Stimulated activated CD4-positive, alpha-beta T cell treated with anti-CD3 and anti-CD28 coated beads, TNF-alpha, amount 100 ng/mL, for 4 hours (primary cell): ENCODE data around the gene EIF3D.
A peak's percentile ranks its signal among the peaks of the same experiment; 100 is the strongest.

ENCODE experiments used
- DNase-seq, 3 experiments: peaks; one replicate each; pipeline ENCODE4 v3.0.0-alpha.2; 2020; ENCODE audit warnings: low read depth in 3 of 3

The EIF3D gene, protein sequence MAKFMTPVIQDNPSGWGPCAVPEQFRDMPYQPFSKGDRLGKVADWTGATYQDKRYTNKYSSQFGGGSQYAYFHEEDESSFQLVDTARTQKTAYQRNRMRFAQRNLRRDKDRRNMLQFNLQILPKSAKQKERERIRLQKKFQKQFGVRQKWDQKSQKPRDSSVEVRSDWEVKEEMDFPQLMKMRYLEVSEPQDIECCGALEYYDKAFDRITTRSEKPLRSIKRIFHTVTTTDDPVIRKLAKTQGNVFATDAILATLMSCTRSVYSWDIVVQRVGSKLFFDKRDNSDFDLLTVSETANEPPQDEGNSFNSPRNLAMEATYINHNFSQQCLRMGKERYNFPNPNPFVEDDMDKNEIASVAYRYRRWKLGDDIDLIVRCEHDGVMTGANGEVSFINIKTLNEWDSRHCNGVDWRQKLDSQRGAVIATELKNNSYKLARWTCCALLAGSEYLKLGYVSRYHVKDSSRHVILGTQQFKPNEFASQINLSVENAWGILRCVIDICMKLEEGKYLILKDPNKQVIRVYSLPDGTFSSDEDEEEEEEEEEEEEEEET

DNA sequence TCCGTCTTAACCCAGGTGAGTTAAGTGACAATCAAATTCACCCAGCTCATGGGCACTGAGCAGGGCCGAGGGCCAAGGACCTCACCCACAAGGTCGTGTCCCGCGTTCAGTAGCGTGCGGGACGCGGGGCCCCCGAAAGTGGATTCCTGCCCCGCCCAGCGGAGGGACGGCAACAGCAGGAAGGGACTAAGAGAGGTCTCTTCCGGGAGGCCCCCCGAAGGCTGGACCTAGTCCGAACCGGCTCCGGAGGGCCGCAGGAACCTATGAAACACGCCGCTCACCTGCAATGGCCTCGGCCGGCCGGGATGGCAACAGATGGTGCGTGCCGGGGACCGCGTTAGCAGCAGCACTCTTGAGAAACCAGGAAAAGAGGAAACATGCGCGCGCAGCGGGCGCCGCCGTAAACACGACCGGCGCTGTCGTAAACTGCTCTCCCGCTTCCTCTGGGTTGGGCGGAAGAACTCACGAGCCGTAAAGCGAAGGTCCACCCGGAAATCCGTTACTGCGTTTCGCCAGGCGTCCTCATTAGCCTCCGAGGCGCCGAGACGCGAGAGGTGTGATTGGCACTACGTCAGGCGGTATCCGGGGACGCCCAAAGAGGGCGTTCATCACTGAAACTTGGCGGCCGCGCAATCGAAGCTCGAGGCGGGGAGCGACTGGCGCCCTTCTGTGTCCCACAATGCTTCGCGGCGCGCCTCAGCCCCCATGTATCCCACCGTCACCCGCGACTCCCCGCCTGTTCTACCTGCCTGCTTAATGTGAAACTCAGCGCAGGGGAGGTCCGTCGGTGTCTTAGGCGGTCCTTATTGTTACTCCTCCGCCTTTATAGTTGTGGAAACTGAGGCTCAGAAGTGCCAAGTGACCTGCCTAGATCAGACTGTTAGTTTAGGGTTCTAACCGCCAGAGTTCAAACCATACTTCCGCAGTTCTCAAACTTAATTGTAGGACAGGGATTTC is at the start of gene EIF3D:
EIF3D (minus strand) TSS at position 372 of the 957 bp plus-strand sequence. CDS start 3,045 bp downstream, outside the sequence.
- DNase-seq = peak; percentile 90 to 97 (median 97)

GRCh38 chr22:36578619-36579018 is 49.7 kb upstream of the EIF3D start:
- no peak for DNase-seq

GRCh38 chr22:36577019-36577418 is 48.1 kb upstream of the EIF3D start:
- no peak for DNase-seq

- no peak for DNase-seq
These were observed 45.8 kb upstream of the EIF3D start for GRCh38 chr22:36574728-36575127.

GRCh38 chr22:36573815-36574363 is 44.9 kb upstream of the EIF3D start:
- DNase-seq = no peak

GRCh38 chr22:36571991-36572390 is 43.0 kb upstream of the EIF3D start:
- no peak for DNase-seq

DNA sequence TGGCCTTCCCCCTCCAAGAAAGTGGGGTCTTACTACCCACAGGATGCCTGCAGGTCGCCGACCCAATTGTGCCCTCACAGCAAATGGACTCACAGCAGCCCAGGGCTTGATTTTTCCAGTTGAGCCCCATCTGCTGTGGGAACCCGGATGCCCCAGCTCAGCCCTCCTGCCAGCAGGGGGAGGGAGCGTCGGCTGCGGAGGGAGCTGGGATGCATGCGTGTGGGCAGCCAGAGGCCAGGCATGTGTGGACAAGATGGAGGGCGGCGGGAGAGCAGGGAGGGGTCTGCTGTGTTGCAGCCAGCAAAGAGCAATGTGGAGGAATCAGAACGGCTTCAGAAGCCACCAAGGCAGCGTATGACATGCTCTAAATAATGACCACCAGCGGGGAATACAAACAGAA is 41.0 kb upstream of the EIF3D start:
- DNase-seq = no peak

- DNase-seq = no peak
These were observed 39.9 kb upstream of the EIF3D start for GRCh38 chr22:36568846-36569245.

- no peak for DNase-seq
These were observed 37.8 kb upstream of the EIF3D start for GRCh38 chr22:36566720-36567119.

DNA sequence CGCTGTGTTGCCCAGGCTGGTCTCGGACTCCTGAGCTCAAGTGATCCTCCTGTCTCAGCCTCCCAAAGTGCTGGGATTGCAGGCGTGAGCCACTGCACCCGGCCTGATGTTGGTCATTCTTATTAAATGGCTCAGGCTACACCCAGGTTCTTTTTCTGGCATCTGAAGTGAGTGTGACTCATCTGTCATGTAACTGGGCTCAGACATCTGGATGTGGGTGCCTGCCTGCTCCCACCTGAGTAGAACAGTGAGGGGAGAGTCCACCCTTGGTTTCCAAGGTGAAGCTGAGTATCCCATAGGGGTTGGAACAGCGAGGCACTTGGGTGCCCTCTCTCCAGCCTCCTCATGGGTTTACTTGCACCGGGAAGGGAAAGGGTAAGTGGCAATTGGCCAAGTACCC is 36.7 kb upstream of the EIF3D start:
- no peak for DNase-seq

DNA sequence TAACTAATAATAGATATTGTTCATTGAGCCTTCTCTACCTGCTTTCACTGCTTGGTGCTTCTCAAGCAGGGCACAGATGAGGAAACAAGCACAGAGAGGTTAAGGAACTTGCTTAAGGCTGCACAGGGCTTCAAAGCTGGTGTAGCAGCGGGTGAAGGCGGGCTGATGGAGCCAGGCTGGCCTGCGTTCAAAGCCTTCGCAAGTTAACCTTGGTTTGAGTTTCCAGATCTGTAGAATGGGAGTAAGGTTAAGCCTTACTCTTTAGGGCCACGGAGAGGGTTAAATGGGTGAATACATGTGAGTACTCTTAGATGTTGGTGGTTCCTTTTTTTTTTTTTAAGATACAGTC is 36.2 kb upstream of the EIF3D start:
- no peak for DNase-seq

- no peak for DNase-seq
These were observed 35.6 kb upstream of the EIF3D start for GRCh38 chr22:36564422-36565158.

DNA sequence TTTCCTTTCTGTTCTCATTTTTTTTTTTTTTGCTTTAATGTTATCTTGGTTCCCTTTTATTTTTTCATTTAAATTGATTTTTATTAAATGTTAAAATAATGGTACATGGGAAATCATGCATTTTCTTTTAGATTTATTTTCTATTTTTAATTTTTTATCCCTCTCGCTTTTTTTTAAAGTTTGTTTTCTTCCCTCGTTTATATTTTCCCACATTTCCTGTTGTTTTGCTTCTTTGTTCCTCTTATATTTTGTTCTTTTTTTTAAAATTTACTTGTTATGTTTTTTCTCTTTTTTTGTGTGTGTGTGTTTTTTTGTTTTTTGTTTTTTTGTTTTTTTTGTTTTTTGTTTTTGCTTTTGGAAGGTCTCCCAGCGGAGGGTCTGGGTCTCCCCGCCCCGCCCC is 34.9 kb upstream of the EIF3D start:
- DNase-seq = no peak

GRCh38 chr22:36563444-36563843 is 34.5 kb upstream of the EIF3D start:
- no peak for DNase-seq

- no peak for DNase-seq
These were observed 34.0 kb upstream of the EIF3D start for GRCh38 chr22:36563001-36563400.

DNA sequence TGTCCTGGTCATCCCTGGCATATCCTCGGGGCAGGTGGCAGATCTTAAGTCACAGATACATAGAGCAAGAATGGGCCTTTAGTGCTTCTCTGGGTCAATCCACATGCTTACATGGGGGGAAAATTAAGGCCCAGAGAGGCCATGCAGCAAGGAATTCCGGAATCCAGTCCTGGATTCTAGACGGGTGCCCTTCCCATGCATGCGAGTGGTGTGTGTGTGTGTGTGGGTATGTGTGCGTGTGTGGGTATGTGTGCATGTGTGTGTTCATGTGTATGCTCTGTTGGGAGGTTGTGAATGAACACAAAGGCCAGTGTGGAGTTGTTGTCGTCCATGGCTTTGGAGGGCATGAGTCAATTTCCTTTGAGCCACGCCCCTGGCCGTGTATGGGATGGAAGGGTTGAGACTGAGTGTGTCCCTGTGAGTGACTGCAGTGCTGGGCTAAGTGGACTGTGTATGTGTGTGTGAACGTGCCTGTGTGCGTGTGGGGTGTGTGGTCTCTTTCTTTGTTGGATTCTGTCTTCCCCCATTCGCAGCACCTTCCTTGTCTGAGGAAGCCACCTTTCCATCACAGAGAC is 33.4 kb upstream of the EIF3D start:
- DNase-seq = no peak

GRCh38 chr22:36561291-36561811 is 32.4 kb upstream of the EIF3D start:
- no peak for DNase-seq

- DNase-seq = no peak
These were observed 31.0 kb upstream of the EIF3D start for GRCh38 chr22:36560001-36560400.

- no peak for DNase-seq
These were observed 25.1 kb upstream of the EIF3D start for GRCh38 chr22:36554098-36554497.

GRCh38 chr22:36552289-36552688 is 23.3 kb upstream of the EIF3D start:
- no peak for DNase-seq
